ENCODE results near the gene ASB2.

Gene ASB2

GRCh38 chr14:93903342-93904184 lies 72.8 kb downstream of the ASB2 start:
- TF ChIP-seq CTCF (IDR thresholded peaks at IDR 0.05; ENCODE audit: insufficient read depth, low read length, missing control alignments), result peak; percentile 44
- H3K4me3 ChIP-seq (ENCODE audit: low read depth, low read length), result no peak overlapping the region
- ChIA-PET CTCF (interaction anchor here (1.6 to 2.0 kb wide), 2 partner anchors 8 to 249 kb away, joined by 5 to 12 read pairs; no protein-coding TSS in a partner anchor), POLR2A (no interaction called here)
- no peak for DNase-seq (ENCODE audit: low read depth, low spot score)

- POLR2A ChIA-PET, result no interaction called here
Observed at GRCh38 chr14:93902619-93903307, 73.6 kb downstream of the ASB2 start.

GRCh38 chr14:93901813-93902212 lies 74.6 kb downstream of the ASB2 start:
- POLR2A ChIA-PET, result no interaction called here
- DNase-seq (ENCODE audit: low read depth, low spot score), result no peak
- CTCF ChIA-PET, result no interaction called here
- H3K4me3 ChIP-seq (ENCODE audit: low read depth, low read length), result no peak overlapping the region
- TF ChIP-seq CTCF (IDR thresholded peaks at IDR 0.05; ENCODE audit: insufficient read depth, low read length, missing control alignments), result no peak

More at GRCh38 chr14:93902619-93903307, 73.6 kb downstream of the ASB2 start:
- no peak overlapping the region for H3K4me3 ChIP-seq (ENCODE audit: low read depth, low read length)
- DNase-seq (ENCODE audit: low read depth, low spot score), result no peak
- CTCF ChIA-PET, result interaction anchor here (2.0 kb wide), 1 partner anchor 248 kb away, joined by 12 read pairs; no protein-coding TSS in a partner anchor
- TF ChIP-seq CTCF (IDR thresholded peaks at IDR 0.05; ENCODE audit: insufficient read depth, low read length, missing control alignments), result no peak

GRCh38 chr14:93898731-93899130 lies 77.6 kb downstream of the ASB2 start:
- CTCF ChIA-PET, result no interaction called here
- no peak for DNase-seq (ENCODE audit: low read depth, low spot score)
- H3K4me3 ChIP-seq (ENCODE audit: low read depth, low read length), result no peak overlapping the region
- no peak for TF ChIP-seq CTCF (IDR thresholded peaks at IDR 0.05; ENCODE audit: insufficient read depth, low read length, missing control alignments)
- POLR2A ChIA-PET, result no interaction called here

- no peak overlapping the region for H3K4me3 ChIP-seq (ENCODE audit: low read depth, low read length)
- TF ChIP-seq CTCF (IDR thresholded peaks at IDR 0.05; ENCODE audit: insufficient read depth, low read length, missing control alignments), result no peak
- ChIA-PET CTCF (interaction anchor here (0.8 kb wide), 1 partner anchor 9 kb away, joined by 3 read pairs; no protein-coding TSS in a partner anchor), POLR2A (no interaction called here)
- DNase-seq (ENCODE audit: low read depth, low spot score), result no peak
Observed at GRCh38 chr14:93898081-93898611, 78.2 kb downstream of the ASB2 start.

- POLR2A ChIA-PET, result no interaction called here
- no peak for TF ChIP-seq CTCF (IDR thresholded peaks at IDR 0.05; ENCODE audit: insufficient read depth, low read length, missing control alignments)
- CTCF ChIA-PET, result interaction anchor here (0.7 to 2.3 kb wide), 3 partner anchors 10 to 42 kb away, joined by 3 to 5 read pairs (median 3); no protein-coding TSS in a partner anchor
- DNase-seq (ENCODE audit: low read depth, low spot score), result no peak
- H3K4me3 ChIP-seq (ENCODE audit: low read depth, low read length), result no peak overlapping the region
Observed at GRCh38 chr14:93897476-93897845, 78.9 kb downstream of the ASB2 start.

All from AG04449 (cell line).